RPMI8226 (cell line): ENCODE results near the gene SCAP.
"Not testable (repeated sequence)": the region's sequence is repeated elsewhere in the genome, so short reads cannot be mapped to it uniquely, and the experiment has no call there.

Experiments
- DNase-seq: peaks from one replicate; pipeline ENCODE4 v3.0.0-alpha.2; 2015

SCAP gene

GRCh38 chr3:47394140-47394870 is 81.4 kb downstream of the SCAP start:
- DNase-seq: no peak

- DNase-seq: no peak
Measured at GRCh38 chr3:47392933-47393332, 82.8 kb downstream of the SCAP start.

- DNase-seq: no peak
Measured at GRCh38 chr3:47385796-47386195, 89.9 kb downstream of the SCAP start.

- no peak for DNase-seq
Measured at GRCh38 chr3:47385007-47385406, 90.7 kb downstream of the SCAP start.

GRCh38 chr3:47384425-47384824 is 91.3 kb downstream of the SCAP start:
- DNase-seq: no peak

- DNase-seq: peak; percentile 89
Measured at GRCh38 chr3:47381317-47382157, 94.2 kb downstream of the SCAP start.

- DNase-seq: peak; percentile 99
Measured at GRCh38 chr3:47380601-47381316, 95.0 kb downstream of the SCAP start, which contains the start of gene PTPN23. TSS of gene PTPN23 (plus strand) at chr3:47381021. CDS start at chr3:47381097, 76 bp downstream.

- DNase-seq: peak; percentile 30
Measured at GRCh38 chr3:47380026-47380600, 95.6 kb downstream of the SCAP start.

- DNase-seq: no peak
Measured at GRCh38 chr3:47379411-47379899, 96.3 kb downstream of the SCAP start.

- no peak for DNase-seq
Measured at GRCh38 chr3:47378869-47379268, 96.9 kb downstream of the SCAP start.

- DNase-seq: peak; percentile 17
Measured at GRCh38 chr3:47377186-47377585, 98.6 kb downstream of the SCAP start.

- no peak for DNase-seq
Measured at GRCh38 chr3:47376393-47376792, 99.3 kb downstream of the SCAP start.

- DNase-seq: no peak
Measured at GRCh38 chr3:47374587-47374986, 101.2 kb downstream of the SCAP start.

GRCh38 chr3:47370887-47371697 is 104.6 kb downstream of the SCAP start:
- peak; percentile 24 for DNase-seq

- DNase-seq: not testable (repeated sequence)
Measured at GRCh38 chr3:47370020-47370419, 105.7 kb downstream of the SCAP start.

- no peak for DNase-seq
Measured at GRCh38 chr3:47367631-47368030, 108.1 kb downstream of the SCAP start.

GRCh38 chr3:47366833-47367232 is 108.9 kb downstream of the SCAP start:
- no peak for DNase-seq

- no peak for DNase-seq
Measured at GRCh38 chr3:47365213-47366153, 110.3 kb downstream of the SCAP start.
